Stimulated activated naive CD8-positive, alpha-beta T cell treated with anti-CD3 and anti-CD28 coated beads, Interleukin-15, Interleukin-2, amounts not matched to agents 100 ng/mL and 50 ng/mL, for 24 hours (primary cell): Measurements from ENCODE around the gene KLHL26.

Experiments used
- H3K27ac Mint-ChIP-seq: one replicate; pipeline ENCODE4 v1.8.0; 2021; ENCODE audit warnings: mild to moderate bottlenecking, mixed read lengths
- H3K27me3 Mint-ChIP-seq: one replicate; pipeline ENCODE4 v1.8.0; 2021; ENCODE audit warnings: mixed read lengths
- H3K36me3 Mint-ChIP-seq: one replicate; pipeline ENCODE4 v1.8.0; 2021; ENCODE audit warnings: low read depth, mixed read lengths
- H3K4me1 Mint-ChIP-seq: one replicate; pipeline ENCODE4 v1.8.0; 2021; ENCODE audit warnings: low read depth, mixed read lengths
- H3K4me3 Mint-ChIP-seq: one replicate; pipeline ENCODE4 v1.8.0; 2021; ENCODE audit warnings: mild to moderate bottlenecking, mixed read lengths
- H3K9me3 Mint-ChIP-seq: one replicate; pipeline ENCODE4 v1.8.0; 2021; ENCODE audit warnings: mixed read lengths

Gene KLHL26

DNA sequence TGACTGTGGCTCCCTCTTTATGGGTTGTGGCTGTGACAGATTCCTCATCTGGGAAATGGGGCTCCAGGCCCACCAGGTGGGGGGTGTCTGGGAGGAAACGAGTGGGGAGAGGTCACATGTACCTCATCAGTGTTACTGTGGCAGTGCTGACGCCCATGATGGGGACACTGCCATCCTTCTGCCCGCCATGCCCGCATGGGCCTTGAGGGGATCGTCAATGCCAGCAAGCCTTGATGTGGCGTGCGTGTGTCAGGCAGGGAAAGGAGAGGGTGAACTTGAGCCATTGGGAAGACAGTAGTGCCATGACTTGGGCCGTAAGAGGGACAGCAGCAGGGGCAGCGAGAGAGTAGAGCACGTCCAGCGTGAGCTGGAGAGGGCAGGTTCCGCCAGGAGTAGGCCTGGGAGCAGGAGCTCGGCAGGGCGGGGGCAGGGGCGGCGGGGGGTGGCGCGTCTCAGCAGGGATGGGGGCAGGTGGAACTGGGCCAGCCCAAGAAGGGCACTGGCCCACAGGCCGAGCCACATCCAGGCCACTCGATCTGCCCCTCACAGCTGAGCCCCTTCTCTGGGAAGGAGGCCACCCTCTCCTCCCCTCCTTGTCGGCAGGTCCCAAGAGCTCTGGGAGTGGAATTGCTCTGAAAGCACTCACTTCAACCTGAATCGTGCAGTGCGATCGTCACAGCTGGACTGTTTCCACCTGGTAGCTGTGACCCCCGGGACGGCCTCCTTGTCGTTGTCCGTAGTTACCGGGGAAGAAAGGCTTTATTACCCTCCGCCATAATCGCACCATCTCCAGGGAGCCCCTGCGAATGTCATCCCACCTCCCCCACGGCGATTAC is 9.9 kb downstream of the KLHL26 start:
- H3K9me3 Mint-ChIP-seq, result no peaks in the 10 kb centered on the region
- peaks cover 24% of the 10 kb centered on the region for H3K4me1 Mint-ChIP-seq
- no peak overlapping the region for H3K4me3 Mint-ChIP-seq
- peaks cover 5% of the 10 kb centered on the region for H3K36me3 Mint-ChIP-seq
- H3K27me3 Mint-ChIP-seq, result no peaks in the 10 kb centered on the region
- H3K27ac Mint-ChIP-seq, result no peak overlapping the region

DNA sequence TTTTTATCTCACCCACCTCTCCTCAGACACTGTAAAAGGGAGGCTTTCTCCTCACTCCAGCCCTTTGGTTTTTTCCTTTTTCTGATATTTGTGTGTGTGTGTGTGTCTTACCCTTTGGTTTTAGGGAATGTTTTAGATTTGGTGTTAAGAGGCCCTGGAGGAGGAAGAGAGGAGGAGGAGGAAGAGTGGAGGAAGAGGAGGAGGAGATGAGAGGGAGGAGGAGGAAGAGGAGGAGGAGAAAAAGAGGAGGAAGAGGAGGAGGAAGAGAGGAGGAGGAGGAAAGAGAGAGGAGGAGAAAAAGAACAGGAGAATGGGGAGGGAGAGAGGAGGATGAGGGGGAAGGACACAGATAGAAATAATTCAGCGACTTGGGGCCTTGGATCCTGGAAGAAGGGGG is 10.5 kb downstream of the KLHL26 start:
- H3K4me3 Mint-ChIP-seq, result no peak overlapping the region
- no peak overlapping the region for H3K27ac Mint-ChIP-seq
- H3K27me3 Mint-ChIP-seq, result no peaks in the 10 kb centered on the region
- H3K36me3 Mint-ChIP-seq, result peaks cover 5% of the 10 kb centered on the region
- no peaks in the 10 kb centered on the region for H3K9me3 Mint-ChIP-seq
- peaks cover 24% of the 10 kb centered on the region for H3K4me1 Mint-ChIP-seq

DNA sequence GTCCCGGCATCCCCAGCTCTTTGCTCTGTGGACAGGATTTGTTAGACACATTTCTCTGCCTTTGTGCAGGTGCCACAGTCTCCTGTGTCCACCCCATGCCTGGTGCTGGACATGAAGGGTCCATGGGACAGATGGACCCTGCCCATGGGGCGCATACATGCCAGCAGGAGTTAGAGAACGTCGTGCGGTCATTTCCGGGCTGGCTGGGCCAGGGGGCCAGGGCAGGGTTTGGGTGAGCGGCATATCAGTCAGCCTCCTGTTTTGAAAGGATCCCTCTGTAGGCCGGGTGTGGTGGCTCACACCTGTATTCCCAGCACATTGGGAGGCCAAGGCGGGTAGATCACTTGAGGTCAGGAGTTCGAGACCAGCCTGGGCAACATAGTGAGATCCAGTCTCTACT is 11.0 kb downstream of the KLHL26 start:
- Mint-ChIP-seq H3K4me3 (no peak overlapping the region), H3K4me1 (peaks cover 24% of the 10 kb centered on the region), H3K27ac (no peak overlapping the region), H3K27me3 (no peaks in the 10 kb centered on the region), H3K36me3 (peaks cover 5% of the 10 kb centered on the region), H3K9me3 (no peaks in the 10 kb centered on the region)

DNA sequence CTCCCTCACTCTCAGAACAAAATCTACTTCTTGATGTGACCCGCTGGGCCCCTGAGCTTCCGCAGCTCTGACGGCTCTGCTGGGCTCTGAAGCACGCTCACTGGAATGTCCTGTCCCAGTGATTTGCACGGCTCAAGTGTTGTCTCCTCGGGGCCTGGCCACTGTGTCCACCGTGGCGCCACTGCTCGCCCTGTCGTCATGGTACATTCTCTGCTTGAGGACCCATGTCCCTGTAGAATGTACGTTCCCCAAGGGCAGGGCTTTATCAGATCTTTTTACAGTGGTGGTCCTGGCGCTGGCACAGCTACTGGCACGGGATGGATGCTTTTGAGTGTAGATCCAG is 12.1 kb downstream of the KLHL26 start:
- peaks cover 22% of the 10 kb centered on the region for H3K4me1 Mint-ChIP-seq
- H3K27ac Mint-ChIP-seq, result no peak overlapping the region
- H3K9me3 Mint-ChIP-seq, result no peaks in the 10 kb centered on the region
- H3K27me3 Mint-ChIP-seq, result no peaks in the 10 kb centered on the region
- peaks cover 2% of the 10 kb centered on the region for H3K36me3 Mint-ChIP-seq
- H3K4me3 Mint-ChIP-seq, result no peak overlapping the region

DNA sequence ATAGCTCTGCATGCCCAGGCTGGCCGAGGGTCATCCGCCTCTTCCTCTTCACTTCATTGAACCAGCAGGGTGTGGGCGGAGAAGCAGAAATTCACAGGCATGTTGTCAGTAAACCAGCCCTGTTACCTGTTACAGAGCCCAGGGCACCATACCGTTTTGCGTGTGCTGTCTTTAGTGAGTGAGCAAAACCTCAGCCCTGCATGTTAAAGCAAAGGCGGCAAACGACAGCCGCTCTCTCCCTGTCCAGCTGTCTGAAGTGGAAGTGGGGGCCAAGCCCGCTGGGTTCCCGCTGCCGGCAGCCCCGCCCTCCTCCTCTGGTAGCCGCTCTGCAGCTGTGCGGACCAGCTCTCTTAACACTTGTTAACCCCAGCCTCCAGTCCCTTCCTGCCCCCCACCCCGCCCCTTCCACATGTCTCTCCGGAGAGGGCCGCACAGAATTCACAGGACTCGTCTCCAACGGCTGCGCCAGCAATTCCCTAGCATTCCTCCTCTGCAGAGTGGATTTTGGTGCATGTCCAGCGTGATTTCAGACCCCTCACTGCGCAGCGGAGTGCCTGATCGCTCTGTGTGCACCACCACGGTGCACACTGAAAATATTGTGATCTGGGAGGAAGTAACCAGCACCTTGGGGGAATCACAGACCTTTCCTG is 12.7 kb downstream of the KLHL26 start:
- H3K9me3 Mint-ChIP-seq, result no peaks in the 10 kb centered on the region
- H3K27me3 Mint-ChIP-seq, result no peaks in the 10 kb centered on the region
- H3K4me3 Mint-ChIP-seq, result peak overlapping the region; percentile 51
- peaks cover 16% of the 10 kb centered on the region for H3K4me1 Mint-ChIP-seq
- no peaks in the 10 kb centered on the region for H3K36me3 Mint-ChIP-seq
- no peak overlapping the region for H3K27ac Mint-ChIP-seq

DNA sequence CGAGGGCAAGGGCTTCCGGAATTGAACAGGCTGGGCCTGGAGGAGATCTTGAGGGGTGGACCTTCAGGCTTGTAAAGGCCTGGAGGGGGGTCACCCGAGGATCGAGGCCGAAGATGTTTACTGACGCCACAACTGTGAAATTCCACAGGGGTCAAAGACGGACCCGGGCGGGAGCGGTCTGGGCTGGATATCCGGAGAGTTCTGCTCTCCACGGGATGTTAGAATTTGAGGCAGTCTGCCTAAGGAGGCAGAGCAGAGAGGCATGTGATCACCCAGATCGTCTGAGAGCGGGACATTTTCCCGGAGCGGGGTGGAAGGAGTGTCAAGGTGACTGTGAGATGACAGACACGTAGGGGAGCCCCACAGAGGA is 13.2 kb downstream of the KLHL26 start:
- no peaks in the 10 kb centered on the region for H3K36me3 Mint-ChIP-seq
- H3K4me1 Mint-ChIP-seq, result peaks cover 16% of the 10 kb centered on the region
- no peaks in the 10 kb centered on the region for H3K27me3 Mint-ChIP-seq
- H3K9me3 Mint-ChIP-seq, result no peaks in the 10 kb centered on the region
- H3K4me3 Mint-ChIP-seq, result no peak overlapping the region
- no peak overlapping the region for H3K27ac Mint-ChIP-seq

DNA sequence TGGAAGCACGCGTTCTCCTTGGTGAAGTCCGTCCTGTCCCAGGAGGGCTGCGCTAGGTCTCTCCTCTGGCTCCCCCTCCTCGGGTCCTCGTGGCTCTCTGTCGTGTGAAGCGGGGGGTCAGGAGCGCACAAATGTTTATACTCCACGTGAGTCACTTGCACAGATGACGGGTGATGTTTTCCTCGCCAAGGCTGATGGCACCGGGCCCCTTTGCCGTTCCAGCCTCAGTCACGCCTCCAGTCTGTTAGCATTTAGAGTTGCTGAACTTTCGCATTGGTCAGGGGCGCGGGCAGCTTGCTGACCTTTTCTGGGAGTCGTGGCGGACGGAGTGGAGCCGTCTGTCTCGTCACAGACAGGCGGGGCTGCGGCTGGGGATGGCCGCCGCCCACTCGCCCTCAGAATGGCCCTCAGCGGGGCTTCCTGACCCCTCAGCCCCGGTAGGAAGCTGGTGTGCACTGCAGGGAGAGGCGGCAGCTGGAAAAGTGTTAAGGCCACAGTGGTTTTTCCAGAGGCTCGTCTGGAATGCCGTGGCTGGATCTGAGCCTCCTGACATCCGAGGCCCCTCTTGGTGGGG is 13.7 kb downstream of the KLHL26 start:
- Mint-ChIP-seq H3K9me3 (no peaks in the 10 kb centered on the region), H3K4me1 (peaks cover 16% of the 10 kb centered on the region), H3K27ac (no peak overlapping the region), H3K36me3 (no peaks in the 10 kb centered on the region), H3K27me3 (no peaks in the 10 kb centered on the region), H3K4me3 (no peak overlapping the region)

DNA sequence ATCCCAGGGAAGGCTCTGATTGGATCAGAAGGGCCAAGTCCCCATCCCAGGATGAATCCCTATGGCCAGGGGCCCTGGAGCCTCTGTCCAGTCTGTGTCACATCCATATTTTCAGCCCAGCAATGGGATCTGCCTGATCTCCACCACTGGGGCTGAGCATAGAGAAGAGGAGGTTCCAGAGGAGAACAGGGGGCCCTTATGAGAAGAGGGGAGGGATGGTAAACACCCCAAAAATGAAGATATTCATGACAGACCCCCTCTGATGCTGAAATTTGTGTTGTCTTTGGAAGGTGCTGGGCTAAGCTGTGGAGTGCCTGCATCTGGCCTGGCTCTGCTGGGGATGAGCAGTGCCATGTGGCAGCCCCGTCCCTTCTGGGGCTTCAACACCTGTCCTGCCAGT is 14.5 kb downstream of the KLHL26 start:
- no peak overlapping the region for H3K4me3 Mint-ChIP-seq

DNA sequence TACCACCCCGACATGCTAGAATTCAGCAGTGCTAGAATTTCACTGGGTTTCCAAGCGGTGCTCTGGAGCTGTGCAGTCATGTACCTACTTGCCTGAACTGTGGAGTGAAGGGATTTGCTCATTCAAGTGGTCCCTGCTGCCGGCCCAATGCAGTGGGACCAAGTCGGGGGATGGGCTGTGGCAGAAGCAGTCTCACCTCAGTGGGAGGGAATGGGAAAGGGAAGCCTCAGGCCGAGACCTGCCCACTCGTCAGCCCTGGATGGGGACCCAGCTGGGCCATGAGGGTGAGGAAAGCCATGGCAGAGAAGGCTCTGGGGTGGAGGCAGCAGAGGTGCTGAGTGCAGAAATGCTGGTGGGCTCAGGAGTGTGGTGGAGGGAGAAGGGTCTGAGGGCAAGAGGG is 14.9 kb downstream of the KLHL26 start:
- H3K27ac Mint-ChIP-seq, result no peak overlapping the region
- no peaks in the 10 kb centered on the region for H3K9me3 Mint-ChIP-seq
- no peaks in the 10 kb centered on the region for H3K36me3 Mint-ChIP-seq
- peaks cover 16% of the 10 kb centered on the region for H3K4me1 Mint-ChIP-seq
- H3K4me3 Mint-ChIP-seq, result no peak overlapping the region
- no peaks in the 10 kb centered on the region for H3K27me3 Mint-ChIP-seq

More for the DNA sequence above, 14.5 kb downstream of the KLHL26 start:
- H3K4me1 Mint-ChIP-seq, result peaks cover 16% of the 10 kb centered on the region
- no peaks in the 10 kb centered on the region for H3K27me3 Mint-ChIP-seq
- H3K9me3 Mint-ChIP-seq, result no peaks in the 10 kb centered on the region
- H3K27ac Mint-ChIP-seq, result no peak overlapping the region
- no peaks in the 10 kb centered on the region for H3K36me3 Mint-ChIP-seq

DNA sequence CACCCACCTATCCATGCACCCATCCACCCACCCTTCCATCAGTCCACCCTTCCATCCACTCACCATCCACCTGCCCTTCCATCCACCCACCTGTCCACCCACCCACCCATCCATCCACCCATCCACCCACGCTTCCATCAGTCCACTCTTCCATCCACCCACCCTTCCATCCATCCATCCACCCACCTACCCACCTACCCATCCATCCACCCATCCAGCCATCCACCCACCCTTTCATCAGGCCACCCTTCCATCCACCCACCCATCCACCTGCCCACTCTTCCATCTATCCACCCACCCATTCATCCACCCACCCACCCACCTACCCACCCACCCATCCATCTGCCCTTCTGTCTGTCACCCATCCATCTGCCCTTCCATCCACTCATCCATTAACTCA is 17.0 kb downstream of the KLHL26 start:
- H3K9me3 Mint-ChIP-seq, result no peaks in the 10 kb centered on the region
- H3K4me3 Mint-ChIP-seq, result no peak overlapping the region
- peaks cover 16% of the 10 kb centered on the region for H3K4me1 Mint-ChIP-seq
- H3K27ac Mint-ChIP-seq, result no peak overlapping the region
- H3K36me3 Mint-ChIP-seq, result no peaks in the 10 kb centered on the region
- no peaks in the 10 kb centered on the region for H3K27me3 Mint-ChIP-seq

DNA sequence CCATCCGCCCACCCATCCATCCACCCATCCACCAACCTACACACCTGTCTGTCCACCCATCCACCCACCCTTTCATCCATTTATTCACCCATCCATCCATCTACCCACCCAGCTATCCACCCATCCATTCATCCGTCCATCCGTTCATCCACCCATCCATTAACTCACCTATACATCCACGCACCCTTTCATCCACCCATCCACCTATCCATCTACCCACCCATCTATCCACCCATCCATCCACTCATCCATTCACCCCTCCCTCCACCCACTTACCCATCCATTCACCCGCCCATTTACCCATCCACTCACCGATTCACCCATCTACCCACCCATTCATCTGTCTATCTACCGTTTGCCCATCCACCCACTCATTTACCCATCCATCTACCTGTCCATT is 17.6 kb downstream of the KLHL26 start:
- no peaks in the 10 kb centered on the region for H3K36me3 Mint-ChIP-seq
- peaks cover 10% of the 10 kb centered on the region for H3K4me1 Mint-ChIP-seq
- no peak overlapping the region for H3K4me3 Mint-ChIP-seq
- H3K9me3 Mint-ChIP-seq, result no peaks in the 10 kb centered on the region
- no peak overlapping the region for H3K27ac Mint-ChIP-seq
- H3K27me3 Mint-ChIP-seq, result no peaks in the 10 kb centered on the region

DNA sequence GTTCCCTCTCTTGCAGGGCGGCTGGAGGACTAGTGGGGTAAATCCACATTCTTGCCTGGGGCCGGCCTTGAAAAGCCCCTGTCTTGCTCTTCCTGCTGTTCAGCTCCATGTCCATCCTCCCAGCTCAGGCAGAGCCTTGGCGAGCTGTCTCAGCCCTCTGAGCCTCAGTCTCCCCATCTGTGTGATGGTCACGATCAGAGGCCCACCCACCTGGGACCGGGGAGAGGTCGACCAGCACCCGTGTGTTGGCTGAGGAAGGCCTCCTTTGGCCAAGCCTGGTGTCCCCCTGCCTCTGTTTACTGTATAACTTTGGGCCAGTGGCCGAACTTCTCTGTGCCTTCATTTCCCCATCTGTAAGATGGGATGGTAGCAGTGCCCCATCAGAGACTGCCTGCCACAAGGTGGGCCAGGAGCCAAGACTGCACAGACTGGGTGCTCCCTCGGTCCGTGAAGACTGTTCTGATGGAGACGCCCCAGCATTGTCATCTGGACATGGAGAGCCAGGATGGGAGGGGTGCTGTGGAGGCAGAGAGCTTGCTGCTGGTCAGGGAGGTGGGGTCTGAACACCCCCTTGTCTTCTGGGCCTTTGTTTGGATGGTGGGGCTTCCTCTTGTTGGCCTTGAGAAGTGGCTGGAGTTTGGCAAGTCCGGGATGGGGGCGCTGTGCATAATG is 18.5 kb downstream of the KLHL26 start:
- Mint-ChIP-seq H3K4me1 (peaks cover 4% of the 10 kb centered on the region), H3K4me3 (no peak overlapping the region), H3K36me3 (no peaks in the 10 kb centered on the region), H3K27ac (no peak overlapping the region), H3K9me3 (no peaks in the 10 kb centered on the region), H3K27me3 (no peaks in the 10 kb centered on the region)

DNA sequence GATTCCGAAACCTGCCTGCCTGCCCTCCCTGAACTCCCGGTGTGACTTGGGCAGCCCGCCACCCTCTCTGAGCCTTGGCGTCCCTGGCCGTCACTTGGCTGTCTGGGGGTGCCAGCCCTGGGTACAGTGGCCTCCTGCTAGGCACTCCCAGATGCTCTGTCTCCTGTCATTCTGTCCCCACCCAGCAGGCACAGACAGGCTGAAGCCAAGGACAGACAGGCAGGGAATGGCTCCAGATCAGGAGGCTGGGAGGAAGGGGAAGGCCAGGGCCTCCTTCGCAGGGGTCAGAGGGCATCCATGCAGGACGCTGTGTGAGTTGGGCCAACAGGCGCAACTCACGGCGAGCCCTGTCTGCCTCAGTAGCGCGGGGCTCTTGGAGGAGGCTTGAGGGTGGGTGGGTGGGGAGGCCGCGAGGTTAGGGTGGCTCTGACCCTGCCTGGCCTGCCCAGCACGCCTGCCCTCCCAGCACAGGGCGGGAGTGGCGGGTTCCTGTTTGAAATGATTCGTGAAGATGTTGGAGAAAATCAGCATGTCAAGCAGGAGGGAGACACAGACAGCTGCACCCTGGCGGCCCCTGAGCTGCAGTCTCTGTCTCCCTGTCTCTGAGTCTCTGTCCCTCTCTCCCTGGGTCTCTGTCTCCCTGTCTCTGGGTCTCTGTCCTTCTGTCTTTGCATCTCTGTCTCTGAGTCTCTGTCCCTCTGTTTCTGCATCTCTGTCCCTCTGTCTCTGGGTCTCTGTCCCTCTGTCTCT is 19.7 kb downstream of the KLHL26 start:
- H3K36me3 Mint-ChIP-seq, result no peaks in the 10 kb centered on the region
- no peak overlapping the region for H3K4me3 Mint-ChIP-seq
- no peaks in the 10 kb centered on the region for H3K27me3 Mint-ChIP-seq
- no peak overlapping the region for H3K27ac Mint-ChIP-seq
- H3K9me3 Mint-ChIP-seq, result no peaks in the 10 kb centered on the region
- H3K4me1 Mint-ChIP-seq, result peaks cover 7% of the 10 kb centered on the region

DNA sequence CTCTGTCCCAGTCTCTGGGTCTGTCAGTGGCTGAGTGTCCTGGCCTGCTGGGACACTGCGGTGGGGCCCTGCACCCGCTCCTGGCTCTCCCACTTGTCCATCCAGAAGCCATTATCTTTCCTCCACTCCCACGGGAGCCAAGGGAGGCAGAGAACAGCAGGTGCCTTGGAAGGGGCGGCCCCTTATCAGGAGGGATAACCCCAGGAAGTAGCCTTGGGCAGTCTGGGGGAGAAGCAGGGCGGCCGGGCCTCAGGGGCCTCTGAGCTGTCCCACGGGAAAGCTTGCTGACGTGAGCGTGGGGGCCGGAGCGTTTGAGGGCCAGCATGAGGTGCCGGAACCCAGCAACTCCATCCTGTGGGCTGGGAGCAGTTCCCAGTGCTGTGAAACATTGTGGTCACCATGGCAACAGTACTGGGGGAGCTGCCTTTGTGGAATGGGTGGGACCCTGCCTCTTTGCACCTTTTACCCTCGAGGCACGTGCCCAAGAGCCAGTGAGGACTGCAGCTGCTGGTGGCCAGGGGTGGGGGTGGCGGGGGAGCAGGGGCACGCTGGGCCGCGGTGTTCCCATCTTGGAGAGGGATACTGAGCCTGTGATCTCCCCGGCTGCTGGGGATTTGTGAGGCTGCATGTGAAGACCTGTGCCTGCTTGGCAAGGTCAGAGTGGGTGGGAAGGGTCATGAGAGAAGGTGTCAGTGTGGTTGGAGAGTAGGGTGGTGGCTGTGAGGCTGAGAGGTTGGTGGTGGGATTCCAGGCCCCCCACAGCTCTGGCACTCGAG is 20.9 kb downstream of the KLHL26 start:
- Mint-ChIP-seq H3K27ac (no peak overlapping the region), H3K36me3 (no peaks in the 10 kb centered on the region), H3K4me3 (no peak overlapping the region), H3K9me3 (no peaks in the 10 kb centered on the region), H3K27me3 (no peaks in the 10 kb centered on the region), H3K4me1 (peaks cover 7% of the 10 kb centered on the region)
